ENCODE measurements around the gene SCFD2.

- TF ChIP-seq RCOR1 (conservative IDR thresholded peaks at IDR 0.05; ENCODE audit: low read depth, low read length) (no peak), RAD21 (IDR thresholded peaks at IDR 0.05; ENCODE audit: insufficient read depth, low read depth, low read length) (no peak), YY1 (IDR thresholded peaks at IDR 0.05; ENCODE audit: low read depth, low read length) (no peak), JUNB (IDR thresholded peaks at IDR 0.05) (no peak), ZSCAN29 (IDR thresholded peaks at IDR 0.05) (no peak), ZNF274 (IDR thresholded peaks at IDR 0.05; ENCODE audit: insufficient read depth, insufficient read length) (no peak)
Observed at GRCh38 chr4:53322696-53323095, 43.2 kb downstream of the SCFD2 start.
